ENCODE measurements around the gene S100A4. TPM values are rescaled to one million over a fixed set of nuclear protein-coding genes. Genes with fewer than 3 reads are reported as not detected.
A peak's percentile ranks its signal among the peaks of the same experiment; 100 is the strongest.
"Not testable (repeated sequence)": the region's sequence is repeated elsewhere in the genome, so short reads cannot be mapped to it uniquely, and the experiment has no call there.

S100A4 gene
- total and polyA plus RNA-seq, 4 experiments from 2014 or later = 329 to 3,815 (median 1,616) TPM

- peaks cover 12 to 22% of the 10 kb centered on the region in 2 donors for H3K27me3 Mint-ChIP-seq
- H3K36me3 ChIP-seq (ENCODE audit: insufficient read depth, low read length); H3K4me1 ChIP-seq (ENCODE audit: insufficient read depth, low read length); intact Hi-C loops (cut with micrococcal nuclease); H3K4me3 ChIP-seq (ENCODE audit: low read length in 2 of 2); H3K27ac ChIP-seq (ENCODE audit: low read depth, low read length); H3K27me3 ChIP-seq (ENCODE audit: insufficient read depth, low read length); H3K36me3 Mint-ChIP-seq; DNase-seq; H3K9me3 Mint-ChIP-seq; H3K9me3 ChIP-seq (ENCODE audit: control insufficient read depth in 1 of 2, low read length in 2 of 2); H3K4me3 Mint-ChIP-seq; H3K4me1 Mint-ChIP-seq; H3K27ac Mint-ChIP-seq: not testable (repeated sequence)
- CTCF ChIA-PET (ENCODE audit: partially characterized antibody) = interaction anchor here (0.8 to 1.3 kb wide), 4 partner anchors 17 to 65 kb away, joined by 3 to 5 read pairs (median 4); no protein-coding TSS in a partner anchor
- POLR2A ChIA-PET (ENCODE audit: partially characterized antibody) = interaction anchor here (1.2 kb wide), 1 partner anchor 43 kb away, joined by 3 read pairs; no protein-coding TSS in a partner anchor
Observed at GRCh38 chr1:153575497-153575896, 29.9 kb upstream of the S100A4 start.

- H3K4me1 ChIP-seq (ENCODE audit: insufficient read depth, low read length); CTCF ChIA-PET (ENCODE audit: partially characterized antibody); H3K4me1 Mint-ChIP-seq; H3K27ac Mint-ChIP-seq; H3K4me3 ChIP-seq (ENCODE audit: low read length in 2 of 2); H3K27ac ChIP-seq (ENCODE audit: low read depth, low read length); H3K9me3 Mint-ChIP-seq; H3K36me3 ChIP-seq (ENCODE audit: insufficient read depth, low read length); DNase-seq; intact Hi-C loops (cut with micrococcal nuclease); H3K27me3 ChIP-seq (ENCODE audit: insufficient read depth, low read length); H3K4me3 Mint-ChIP-seq; H3K9me3 ChIP-seq (ENCODE audit: control insufficient read depth in 1 of 2, low read length in 2 of 2); H3K36me3 Mint-ChIP-seq: not testable (repeated sequence)
- peaks cover 12 to 22% of the 10 kb centered on the region in 2 donors for H3K27me3 Mint-ChIP-seq
- POLR2A ChIA-PET (ENCODE audit: partially characterized antibody) = interaction anchor here (1.2 kb wide), 1 partner anchor 43 kb away, joined by 3 read pairs; no protein-coding TSS in a partner anchor
Observed at GRCh38 chr1:153575081-153575491, 29.5 kb upstream of the S100A4 start.

GRCh38 chr1:153573351-153573750 is 27.7 kb upstream of the S100A4 start:
- Histone ChIP-seq H3K27ac (ENCODE audit: low read depth, low read length) (no peak overlapping the region), H3K4me3 (ENCODE audit: low read length in 2 of 2) (no peak overlapping the region), H3K9me3 (ENCODE audit: control insufficient read depth in 1 of 2, low read length in 2 of 2) (no peaks in the 10 kb centered on the region), H3K27me3 (ENCODE audit: insufficient read depth, low read length) (peaks cover 3% of the 10 kb centered on the region), H3K36me3 (ENCODE audit: insufficient read depth, low read length) (no peaks in the 10 kb centered on the region), H3K4me1 (ENCODE audit: insufficient read depth, low read length) (peaks cover 7% of the 10 kb centered on the region)
- DNase-seq = no peak
- Mint-ChIP-seq H3K4me1 (peaks cover 4 to 20% (median 6%) of the 10 kb centered on the region in 4 donors), H3K9me3 (no peaks in the 10 kb centered on the region), H3K36me3 (no peaks in the 10 kb centered on the region), H3K27ac (peak overlapping the region in 1 of 7 donors; percentile 27), H3K27me3 (peaks cover 5 to 11% of the 10 kb centered on the region in 2 donors), H3K4me3 (no peak overlapping the region)
- ChIA-PET CTCF (ENCODE audit: partially characterized antibody) (interaction anchor here (0.9 to 7.5 kb wide), 9 partner anchors 15 to 170 kb away, joined by 3 to 243 read pairs (median 9); partner anchors contain the start of genes S100A14 and S100A6), POLR2A (ENCODE audit: partially characterized antibody) (interaction anchor here (1.3 kb wide), 1 partner anchor 28 kb away, joined by 4 read pairs; the partner anchor contains the start of gene S100A4)
- intact Hi-C loops (cut with micrococcal nuclease) = no loop called here

- no peaks in the 10 kb centered on the region for H3K9me3 ChIP-seq (ENCODE audit: control insufficient read depth in 1 of 2, low read length in 2 of 2)
- no peaks in the 10 kb centered on the region for H3K36me3 ChIP-seq (ENCODE audit: insufficient read depth, low read length)
- Mint-ChIP-seq H3K4me3 (no peak overlapping the region), H3K36me3 (no peaks in the 10 kb centered on the region), H3K27ac (peak overlapping the region in 3 of 7 donors; percentile 15 to 41 (median 27)), H3K9me3 (no peaks in the 10 kb centered on the region), H3K4me1 (peaks cover 9 to 27% (median 12%) of the 10 kb centered on the region in 4 donors), H3K27me3 (peaks cover 0 to 5% of the 10 kb centered on the region in 2 donors)
- H3K4me3 ChIP-seq (ENCODE audit: low read length in 2 of 2) = no peak overlapping the region
- ChIA-PET POLR2A (ENCODE audit: partially characterized antibody) (interaction anchor here (1.3 to 5.8 kb wide), 2 partner anchors 27 to 39 kb away, joined by 4 to 103 read pairs; partner anchors contain the start of genes S100A4 and S100A6), CTCF (ENCODE audit: partially characterized antibody) (interaction anchor here (0.9 to 7.5 kb wide), 16 partner anchors 11 to 178 kb away, joined by 3 to 243 read pairs (median 6); partner anchors contain the start of genes S100A14, S100A4 and S100A6)
- no peaks in the 10 kb centered on the region for H3K27me3 ChIP-seq (ENCODE audit: insufficient read depth, low read length)
- no peak overlapping the region for H3K27ac ChIP-seq (ENCODE audit: low read depth, low read length)
- peak in 4 of 5 donors; percentile 24 to 45 (median 30) for DNase-seq
- H3K4me1 ChIP-seq (ENCODE audit: insufficient read depth, low read length) = peaks cover 14% of the 10 kb centered on the region
- intact Hi-C loops (cut with micrococcal nuclease) = loop anchor here (1.0 kb wide), 2 partner anchors 177 to 414 kb away; partner anchors contain the start of gene RAB13
Observed at GRCh38 chr1:153572569-153573015, 27.0 kb upstream of the S100A4 start.

GRCh38 chr1:153571706-153572105 is 26.1 kb upstream of the S100A4 start:
- Mint-ChIP-seq H3K9me3 (no peaks in the 10 kb centered on the region), H3K4me1 (peaks cover 13 to 33% (median 18%) of the 10 kb centered on the region in 4 donors), H3K27ac (peak overlapping the region in 1 of 7 donors; percentile 49), H3K27me3 (no peaks in the 10 kb centered on the region), H3K4me3 (no peak overlapping the region), H3K36me3 (no peaks in the 10 kb centered on the region)
- Histone ChIP-seq H3K27ac (ENCODE audit: low read depth, low read length) (no peak overlapping the region), H3K36me3 (ENCODE audit: insufficient read depth, low read length) (no peaks in the 10 kb centered on the region), H3K4me3 (ENCODE audit: low read length in 2 of 2) (no peak overlapping the region), H3K4me1 (ENCODE audit: insufficient read depth, low read length) (peaks cover 21% of the 10 kb centered on the region), H3K9me3 (ENCODE audit: control insufficient read depth in 1 of 2, low read length in 2 of 2) (no peaks in the 10 kb centered on the region), H3K27me3 (ENCODE audit: insufficient read depth, low read length) (no peaks in the 10 kb centered on the region)
- intact Hi-C loops (cut with micrococcal nuclease) = loop anchor here (1.0 kb wide), 2 partner anchors 178 to 415 kb away; partner anchors contain the start of gene RAB13
- DNase-seq = no peak
- ChIA-PET CTCF (ENCODE audit: partially characterized antibody) (interaction anchor here (1.0 to 7.5 kb wide), 15 partner anchors 10 to 179 kb away, joined by 3 to 243 read pairs (median 7); partner anchors contain the start of genes S100A4 and S100A6), POLR2A (ENCODE audit: partially characterized antibody) (interaction anchor here (5.8 kb wide), 1 partner anchor 38 kb away, joined by 103 read pairs; the partner anchor contains the start of gene S100A6)

- POLR2A ChIA-PET (ENCODE audit: partially characterized antibody) = interaction anchor here (0.5 to 5.8 kb wide), 3 partner anchors 9 to 37 kb away, joined by 3 to 103 read pairs (median 6); partner anchors contain the start of gene S100A6
- intact Hi-C loops (cut with micrococcal nuclease) = no loop called here
- H3K36me3 Mint-ChIP-seq = no peaks in the 10 kb centered on the region
Observed at GRCh38 chr1:153570874-153571273, 25.3 kb upstream of the S100A4 start.

GRCh38 chr1:153569465-153569864 is 23.9 kb upstream of the S100A4 start:
- Mint-ChIP-seq H3K27me3 (no peaks in the 10 kb centered on the region), H3K4me1 (peaks cover 22 to 45% (median 29%) of the 10 kb centered on the region in 4 donors), H3K9me3 (no peaks in the 10 kb centered on the region), H3K27ac (no peak overlapping the region), H3K36me3 (no peaks in the 10 kb centered on the region), H3K4me3 (peak overlapping the region in 1 of 8 donors; percentile 32)
- H3K4me3 ChIP-seq (ENCODE audit: low read length in 2 of 2) = no peak overlapping the region
- H3K9me3 ChIP-seq (ENCODE audit: control insufficient read depth in 1 of 2, low read length in 2 of 2) = no peaks in the 10 kb centered on the region
- no peak overlapping the region for H3K27ac ChIP-seq (ENCODE audit: low read depth, low read length)
- intact Hi-C loops (cut with micrococcal nuclease) = loop anchor here (5.0 kb wide), 1 partner anchor 48 kb away; the partner anchor contains the start of gene S100A14
- H3K4me1 ChIP-seq (ENCODE audit: insufficient read depth, low read length) = peaks cover 35% of the 10 kb centered on the region
- no peak for DNase-seq
- H3K36me3 ChIP-seq (ENCODE audit: insufficient read depth, low read length) = no peaks in the 10 kb centered on the region
- POLR2A ChIA-PET (ENCODE audit: partially characterized antibody) = interaction anchor here (1.7 to 5.8 kb wide), 3 partner anchors 25 to 59 kb away, joined by 6 to 103 read pairs (median 13); partner anchors contain the start of gene S100A6
- no peaks in the 10 kb centered on the region for H3K27me3 ChIP-seq (ENCODE audit: insufficient read depth, low read length)
- CTCF ChIA-PET (ENCODE audit: partially characterized antibody) = interaction anchor here (0.7 to 7.5 kb wide), 12 partner anchors 8 to 72 kb away, joined by 3 to 243 read pairs (median 19); partner anchors contain the start of genes S100A14, S100A4, S100A5 and S100A6

More at GRCh38 chr1:153570874-153571273, 25.3 kb upstream of the S100A4 start:
- Histone ChIP-seq H3K36me3 (ENCODE audit: insufficient read depth, low read length) (no peaks in the 10 kb centered on the region), H3K4me3 (ENCODE audit: low read length in 2 of 2) (no peak overlapping the region), H3K27me3 (ENCODE audit: insufficient read depth, low read length) (no peaks in the 10 kb centered on the region), H3K9me3 (ENCODE audit: control insufficient read depth in 1 of 2, low read length in 2 of 2) (no peaks in the 10 kb centered on the region), H3K27ac (ENCODE audit: low read depth, low read length) (no peak overlapping the region), H3K4me1 (ENCODE audit: insufficient read depth, low read length) (peaks cover 29% of the 10 kb centered on the region)
- H3K4me3 Mint-ChIP-seq = no peak overlapping the region
- H3K9me3 Mint-ChIP-seq = no peaks in the 10 kb centered on the region
- no peaks in the 10 kb centered on the region for H3K27me3 Mint-ChIP-seq
- no peak overlapping the region for H3K27ac Mint-ChIP-seq
- H3K4me1 Mint-ChIP-seq = peaks cover 20 to 41% (median 25%) of the 10 kb centered on the region in 4 donors
- no peak for DNase-seq
- CTCF ChIA-PET (ENCODE audit: partially characterized antibody) = interaction anchor here (1.1 to 7.5 kb wide), 14 partner anchors 9 to 219 kb away, joined by 3 to 243 read pairs (median 14); partner anchors contain the start of genes S100A14, S100A4, S100A5 and S100A6

Data from CD4-positive, alpha-beta memory T cell (primary cell).